H1 (cell line): Measurements from ENCODE around the gene BBS12. TPM values are rescaled to one million over a fixed set of nuclear protein-coding genes. Genes with fewer than 3 reads are reported as not detected.
"Not testable (repeated sequence)": the region's sequence is repeated elsewhere in the genome, so short reads cannot be mapped to it uniquely, and the experiment has no call there.

Experiments
- CTCF ChIA-PET: fragments of 300-600 bp; sonication (Branson Sonifier 250); formaldehyde crosslinking; loops from one replicate; lab custom pipeline; 2021; ENCODE audit not compliant: partially characterized antibody; lab: Charles Lee
- POLR2A ChIA-PET: fragments of 300-600 bp; sonication (Branson Sonifier 250); formaldehyde crosslinking; loops from one replicate; lab custom pipeline; 2021; ENCODE audit warnings: inconsistent platforms; ENCODE audit not compliant: partially characterized antibody; lab: Charles Lee
- DNase-seq, 2 experiments: peaks; one replicate each; pipeline versions ENCODE4 v3.0.0 to v3.0.0-alpha.2; 2010 to 2022; ENCODE audit warnings: low spot score in 2 of 2, low read depth in 1 of 2, mixed read lengths in 1 of 2
- FAIRE-seq: peaks from 2 replicates; lab custom pipeline; 2011; peaks lifted over from hg19 to GRCh38; lab: Jason Lieb, UNC
- H2AFZ ChIP-seq: 2 replicates; pipeline ENCODE4 v1.8.1; 2012; ENCODE audit warnings: low read length, inconsistent platforms
- H2AK5ac ChIP-seq: 2 replicates; pipeline ENCODE4 v1.6.1; 2013; ENCODE audit warnings: low read depth, low read length
- H2BK120ac ChIP-seq: replicated peaks from 2 replicates; pipeline ENCODE3; 2013; ENCODE audit warnings: low read depth, low read length, inconsistent platforms
- H2BK12ac ChIP-seq: 2 replicates; pipeline ENCODE4 v1.6.1; 2013; ENCODE audit warnings: low read depth, low read length
- H2BK15ac ChIP-seq: 2 replicates; pipeline ENCODE4 v1.6.1; 2013; ENCODE audit warnings: low read length
- H2BK20ac ChIP-seq: 2 replicates; pipeline ENCODE4 v1.6.1; 2013; ENCODE audit warnings: low read length
- H2BK5ac ChIP-seq: 2 replicates; pipeline ENCODE4 v1.6.1; 2013; ENCODE audit warnings: low read depth, low read length
- H3K14ac ChIP-seq: 2 replicates; pipeline ENCODE4 v1.6.1; 2013; ENCODE audit warnings: inconsistent platforms; ENCODE audit not compliant: insufficient read length
- H3K18ac ChIP-seq: 2 replicates; pipeline ENCODE4 v1.6.1; 2013; ENCODE audit warnings: low read length; ENCODE audit errors: extremely low read depth
- H3K23ac ChIP-seq: 2 replicates; pipeline ENCODE4 v1.6.1; 2013; ENCODE audit warnings: inconsistent platforms; ENCODE audit not compliant: insufficient read length
- H3K23me2 ChIP-seq: 2 replicates; pipeline ENCODE4 v1.6.1; 2013; ENCODE audit warnings: low read depth, low read length
- H3K27ac ChIP-seq: 2 replicates; pipeline ENCODE4 v1.6.1; 2011; ENCODE audit warnings: low read depth, low read length, inconsistent platforms
- H3K27me3 ChIP-seq, 4 experiments: replicated peaks in 1 of 4; 1 replicate in 1 of 4; 2 replicates in 3 of 4; pipeline versions ENCODE4 v1.6.1 to v1.8.1; 2011 to 2013; ENCODE audit warnings: low read length in 3 of 4, mild to moderate bottlenecking in 3 of 4, inconsistent platforms in 2 of 4, mixed read lengths in 2 of 4, moderate library complexity in 1 of 4; ENCODE audit not compliant: control insufficient read depth in 3 of 4, insufficient read depth in 3 of 4; ENCODE audit errors: extremely low read depth in 1 of 4
- H3K36me3 ChIP-seq, 4 experiments: 2 replicates each; pipeline versions ENCODE4 v1.6.1 to v1.8.1; 2011 to 2013; ENCODE audit warnings: mild to moderate bottlenecking in 4 of 4, low read length in 3 of 4, moderate library complexity in 2 of 4, control low read depth in 1 of 4, inconsistent platforms in 1 of 4; ENCODE audit not compliant: insufficient read depth in 4 of 4, control insufficient read depth in 2 of 4
- H3K4ac ChIP-seq: replicated peaks from 2 replicates; pipeline ENCODE3; 2013; ENCODE audit warnings: low read length, low read depth, mixed read lengths, inconsistent platforms; ENCODE audit not compliant: insufficient read length
- H3K4me1 ChIP-seq, 4 experiments: replicated peaks in 1 of 4; 1 replicate in 1 of 4; 2 replicates in 3 of 4; pipeline versions ENCODE4 v1.6.1 to v1.8.1; 2011 to 2013; ENCODE audit warnings: low read length in 3 of 4, inconsistent platforms in 2 of 4, mixed read lengths in 1 of 4; ENCODE audit not compliant: insufficient read depth in 4 of 4, control insufficient read depth in 3 of 4
- H3K4me2 ChIP-seq, 2 experiments: 2 replicates each; pipeline versions ENCODE4 v1.6.1 to v1.8.1; 2011 to 2013; ENCODE audit warnings: low read depth in 2 of 2, low read length in 2 of 2, control low read depth in 1 of 2, inconsistent platforms in 1 of 2, mild to moderate bottlenecking in 1 of 2; ENCODE audit not compliant: insufficient read depth in 1 of 2
- H3K4me3 ChIP-seq, 4 experiments: fragments of 200-600, 300-600 bp in 1 of 4; sonication (generic), shearing (Covaris generic), sonication (Bioruptor Twin) in 1 of 4; 2 replicates each; pipeline versions ENCODE4 v1.5.1 to v1.8.1; 2011 to 2016; ENCODE audit warnings: low read length in 4 of 4, low read depth in 3 of 4, control low read depth in 2 of 4, inconsistent platforms in 2 of 4, mild to moderate bottlenecking in 2 of 4, mixed read lengths in 1 of 4, moderate library complexity in 1 of 4; ENCODE audit not compliant: insufficient read depth in 2 of 4; ENCODE audit errors: extremely low read depth in 1 of 4
- H3K56ac ChIP-seq: replicated peaks from 2 replicates; pipeline ENCODE3; 2013; ENCODE audit warnings: low read depth, mild to moderate bottlenecking, mixed read lengths, low read length, inconsistent platforms; ENCODE audit not compliant: insufficient read length
- H3K79me1 ChIP-seq: 2 replicates; pipeline ENCODE4 v1.6.1; 2013; ENCODE audit warnings: low read depth, low read length, control low read depth
- H3K79me2 ChIP-seq, 2 experiments: 2 replicates each; pipeline versions ENCODE4 v1.6.1 to v1.8.1; 2012 to 2013; ENCODE audit warnings: low read length in 2 of 2, mild to moderate bottlenecking in 2 of 2, inconsistent platforms in 1 of 2; ENCODE audit not compliant: insufficient read depth in 2 of 2, control insufficient read depth in 1 of 2
- H3K9ac ChIP-seq, 4 experiments: replicated peaks in 1 of 4; 1 replicate in 1 of 4; 2 replicates in 3 of 4; pipeline versions ENCODE4 v1.6.1 to v1.8.1; 2011 to 2013; ENCODE audit warnings: low read depth in 3 of 4, low read length in 3 of 4, control low read depth in 2 of 4, mild to moderate bottlenecking in 2 of 4, moderate library complexity in 2 of 4, inconsistent platforms in 1 of 4; ENCODE audit errors: extremely low read depth in 1 of 4
- H3K9me3 ChIP-seq, 2 experiments: 2 replicates each; pipeline versions ENCODE4 v1.6.1 to v1.8.1; 2012 to 2013; ENCODE audit warnings: mild to moderate bottlenecking in 2 of 2, moderate library complexity in 2 of 2, control low read depth in 1 of 2, inconsistent platforms in 1 of 2, low read depth in 1 of 2, low read length in 1 of 2, mixed read lengths in 1 of 2; ENCODE audit not compliant: insufficient read depth in 2 of 2
- H4K20me1 ChIP-seq, 2 experiments: replicated peaks in 1 of 2; 2 replicates each; pipeline versions ENCODE3 to v1.8.1; 2011 to 2013; ENCODE audit warnings: inconsistent platforms in 2 of 2, low read length in 2 of 2, mild to moderate bottlenecking in 1 of 2; ENCODE audit not compliant: insufficient read depth in 2 of 2, control insufficient read depth in 1 of 2
- H4K5ac ChIP-seq: 2 replicates; pipeline ENCODE4 v1.6.1; 2013; ENCODE audit warnings: low read length, low read depth, mixed read lengths, inconsistent platforms; ENCODE audit not compliant: insufficient read length
- H4K8ac ChIP-seq: 2 replicates; pipeline ENCODE4 v1.8.0; 2013; ENCODE audit warnings: mild to moderate bottlenecking, moderate library complexity, low read length, inconsistent platforms; ENCODE audit not compliant: insufficient read depth; ENCODE audit errors: extremely low read depth
- H4K91ac ChIP-seq: replicated peaks from 2 replicates; pipeline ENCODE3; 2013; ENCODE audit warnings: low read length, mixed read lengths, inconsistent platforms; ENCODE audit not compliant: insufficient read length
- WGBS, 2 experiments: shearing (Covaris generic) in 1 of 2; methylation state at CpG; one replicate each; pipeline versions ENCODE4 v1.1.6 to v1.1.7; 2013 to 2015; ENCODE audit warnings: low lambda C conversion rate in 2 of 2, mixed read lengths in 2 of 2, inconsistent platforms in 1 of 2, low coverage in 1 of 2, missing lambda C conversion rate in 1 of 2; ENCODE audit not compliant: insufficient replicate concordance in 2 of 2, insufficient coverage in 1 of 2, insufficient read length in 1 of 2; ENCODE audit errors: extremely low coverage in 1 of 2, missing lambda C conversion rate in 1 of 2; 5-methylcytosine and 5-hydroxymethylcytosine counted together
- polyA plus RNA-seq, 7 experiments: library from polyadenylated mRNA; depleted of rRNA in 3 of 7; stranded (reverse) in 5 of 7; unstranded in 2 of 7; fragments of >200 nt in 5 of 7; fragments of 200-250 nt in 2 of 7; gene quantifications; 1 replicate in 5 of 7; 2 replicates in 1 of 7; 4 replicates in 1 of 7; pipeline versions ENCODE4 v1.2.1 to v1.2.3, GENCODE V29; 2011 to 2013; ENCODE audit warnings: missing spikeins in 2 of 7, mixed read lengths in 2 of 7
- total RNA-seq: library from RNA; stranded (reverse); fragmentation: NEBNext Ultra II Directional; extraction: Animal tissue kit (Norgen Biotek cat#: 25700); gene quantifications from 2 replicates; pipeline ENCODE4 v1.2.1, GENCODE V29; 2021

BBS12 gene
- total and polyA plus RNA-seq, 2 of the 8 experiments (the other 6 are each of a cell fraction or from before 2014, with no cell fraction given), result 0.88 to 2.6 TPM

DNA sequence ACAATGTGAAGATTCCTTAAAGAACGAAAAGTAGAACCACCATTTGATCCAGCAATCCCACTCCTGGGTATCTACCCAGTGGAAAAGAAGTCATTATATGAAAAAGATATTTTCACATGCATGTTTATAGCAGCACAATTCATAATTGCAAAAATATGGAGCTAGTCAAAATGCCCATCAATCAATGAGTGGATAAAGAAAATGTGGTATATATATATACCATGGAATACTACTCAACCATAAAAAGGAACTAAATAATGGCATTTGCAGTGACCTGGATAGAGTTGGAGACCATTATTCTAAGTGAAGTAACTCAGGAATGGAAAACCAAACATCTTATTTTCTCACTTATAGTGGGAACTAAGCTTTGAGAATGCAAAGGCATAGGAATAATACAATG lies 54.4 kb downstream of the BBS12 start:
- H4K5ac ChIP-seq, H4K20me1 ChIP-seq, H3K4me3 ChIP-seq, DNase-seq, H3K56ac ChIP-seq, H3K23ac ChIP-seq, H3K79me2 ChIP-seq, H2BK120ac ChIP-seq, H2BK15ac ChIP-seq, H4K8ac ChIP-seq, H2AK5ac ChIP-seq, H3K9me3 ChIP-seq, H3K27me3 ChIP-seq, H2AFZ ChIP-seq, H3K9ac ChIP-seq, FAIRE-seq, H3K14ac ChIP-seq, H4K91ac ChIP-seq, H3K4ac ChIP-seq, H3K27ac ChIP-seq, H3K79me1 ChIP-seq, H3K18ac ChIP-seq, H3K23me2 ChIP-seq, H3K36me3 ChIP-seq, H3K4me2 ChIP-seq: not testable (repeated sequence)
- ChIA-PET CTCF (interaction anchor here (0.9 kb wide), 1 partner anchor 28 kb away, joined by 3 read pairs; no protein-coding TSS in a partner anchor), POLR2A (interaction anchor here (0.7 to 3.4 kb wide), 5 partner anchors 10 to 117 kb away, joined by 3 to 37 read pairs (median 3); partner anchors contain the start of gene FGF2)
- Histone ChIP-seq H2BK12ac (peak overlapping the region; percentile 99; the same call in 1 of the 2 replicates), H2BK20ac (peak overlapping the region; percentile 96; the same call in 1 of the 2 replicates), H3K4me1 (peaks cover 7 to 19% (median 14%) of the 10 kb centered on the region in 4 experiments), H2BK5ac (peak overlapping the region; percentile 86)
- WGBS, 2 experiments, result 92% methylated on average over 1 of the region's 1 CpG; no CpG with 5 or more reads in 1 of the 2 experiments
